Mesothelial cell of epicardium (in vitro differentiated cells): ENCODE results near the gene MTCL1. TPM values are rescaled to one million over a fixed set of nuclear protein-coding genes. Genes with fewer than 3 reads are reported as not detected.

Source experiments
- DNase-seq, 2 experiments: peaks; one replicate each; pipeline ENCODE4 v3.0.0; 2021; ENCODE audit warnings: low spot score in 2 of 2; ENCODE audit not compliant: unreplicated experiment in 2 of 2
- H3K27ac Mint-ChIP-seq: 2 replicates; pipeline ENCODE4 v1.8.0; 2021; ENCODE audit warnings: mixed read lengths
- H3K27me3 Mint-ChIP-seq: 2 replicates; pipeline ENCODE4 v1.8.0; 2021; ENCODE audit warnings: low read depth, mixed read lengths
- H3K36me3 Mint-ChIP-seq: 2 replicates; pipeline ENCODE4 v1.8.0; 2021; ENCODE audit warnings: mixed read lengths
- H3K4me1 Mint-ChIP-seq: 2 replicates; pipeline ENCODE4 v1.8.0; 2021; ENCODE audit warnings: mixed read lengths
- H3K4me3 Mint-ChIP-seq: 2 replicates; pipeline ENCODE4 v1.8.0; 2021; ENCODE audit warnings: mild to moderate bottlenecking, moderate library complexity, mixed read lengths
- H3K9me3 Mint-ChIP-seq: 2 replicates; pipeline ENCODE4 v1.8.0; 2021; ENCODE audit warnings: mixed read lengths
- CTCF ChIP-seq: fragments of 200-600 bp; sonication (generic); IDR thresholded peaks from one replicate; pipeline ENCODE4 v1.5.0; 2021; ENCODE audit warnings: antibody characterized with exemption; ENCODE audit not compliant: unreplicated experiment
- total RNA-seq: library from RNA; stranded (reverse); gene quantifications from 3 replicates; pipeline ENCODE4 v1.2.1, GENCODE V29; 2021

MTCL1 gene
- total RNA-seq, 1 donor from 2014 or later: 24.7 TPM

DNA sequence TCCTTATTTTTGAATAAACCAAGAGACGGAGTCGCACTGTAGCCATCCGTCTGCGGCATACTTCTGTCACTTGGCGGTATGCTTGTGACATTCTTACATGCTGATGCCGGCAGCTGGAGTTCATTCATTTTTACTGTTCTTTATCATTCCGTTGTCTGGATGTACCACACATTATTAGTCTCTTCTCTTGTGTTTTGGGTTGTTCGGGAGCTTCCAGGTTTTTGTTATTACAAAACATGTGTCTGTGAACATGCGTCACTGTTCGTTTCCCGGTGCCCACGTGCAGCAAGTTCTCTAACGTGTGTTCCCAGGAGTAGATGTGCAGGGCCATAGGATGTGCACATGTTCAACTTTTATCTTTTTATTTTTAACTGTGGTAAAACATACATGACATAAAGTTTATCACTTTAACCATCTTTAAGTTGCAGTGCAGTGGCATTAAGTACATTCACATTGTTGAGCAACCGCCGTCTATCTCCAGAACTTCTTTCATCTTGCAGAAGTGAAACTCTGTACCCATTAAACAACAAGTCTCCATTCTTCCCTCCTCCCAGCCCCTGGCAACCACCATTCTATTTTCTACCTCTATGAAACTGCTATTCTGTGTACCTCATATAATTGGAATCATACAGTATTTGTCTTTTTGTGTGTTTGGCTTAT, 40.1 kb downstream of the MTCL1 start:
- H3K36me3 Mint-ChIP-seq: no peaks in the 10 kb centered on the region
- H3K27me3 Mint-ChIP-seq: no peaks in the 10 kb centered on the region
- DNase-seq: no peak
- no peaks in the 10 kb centered on the region for H3K9me3 Mint-ChIP-seq
- peaks cover 3% of the 10 kb centered on the region for H3K4me1 Mint-ChIP-seq
- H3K27ac Mint-ChIP-seq: no peak overlapping the region
- no peak for TF ChIP-seq CTCF
- no peak overlapping the region for H3K4me3 Mint-ChIP-seq

DNA sequence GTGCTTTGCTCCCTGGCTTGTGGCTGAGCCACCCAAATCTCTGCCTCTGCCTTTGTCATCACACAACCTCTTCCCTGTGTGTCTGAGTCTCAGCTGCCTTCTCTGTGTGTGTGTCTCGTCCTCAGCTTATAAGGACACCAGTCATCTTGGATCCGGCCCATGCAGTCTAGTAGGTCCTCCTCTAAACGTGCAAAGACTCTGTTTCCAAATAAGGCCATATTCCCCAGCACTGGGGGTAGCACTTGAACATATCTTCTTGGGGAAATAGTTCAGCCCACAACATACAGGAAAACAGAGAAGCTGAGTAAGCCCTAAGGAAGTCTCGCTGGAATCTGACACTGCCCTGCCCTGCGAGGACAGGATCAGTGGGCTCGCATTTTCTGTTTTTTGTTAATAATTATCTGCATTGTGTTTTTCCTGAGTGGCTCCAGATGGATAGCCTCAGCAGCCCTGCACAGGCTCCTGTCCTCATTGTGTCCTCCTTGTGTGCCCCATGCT, 42.1 kb downstream of the MTCL1 start:
- no peak for DNase-seq
- Mint-ChIP-seq H3K4me1 (peaks cover 15% of the 10 kb centered on the region), H3K27me3 (no peaks in the 10 kb centered on the region), H3K36me3 (no peaks in the 10 kb centered on the region), H3K9me3 (no peaks in the 10 kb centered on the region), H3K27ac (no peak overlapping the region), H3K4me3 (no peak overlapping the region)
- no peak for TF ChIP-seq CTCF

DNA sequence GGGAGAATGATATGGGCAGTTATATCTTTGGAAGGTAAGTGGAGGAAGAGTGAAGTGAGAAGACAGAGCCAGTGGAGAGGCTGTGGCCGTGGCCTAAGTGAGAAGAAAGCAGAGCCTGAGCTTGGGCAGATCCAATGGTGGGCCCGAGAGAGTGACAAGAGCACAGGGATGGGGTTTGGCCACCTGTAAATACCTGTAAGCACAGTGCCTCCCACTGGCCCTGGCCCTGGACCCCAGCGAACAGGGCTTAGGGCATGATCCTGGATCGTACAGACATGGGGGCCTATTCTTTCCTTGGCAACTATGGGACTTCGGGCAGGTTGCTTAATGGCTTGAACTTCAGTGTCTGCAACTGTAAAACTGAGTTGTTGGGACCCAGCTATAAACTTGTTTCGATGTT, 44.1 kb downstream of the MTCL1 start:
- Mint-ChIP-seq H3K9me3 (no peaks in the 10 kb centered on the region), H3K4me1 (peaks cover 15% of the 10 kb centered on the region)
- no peak for TF ChIP-seq CTCF

DNA sequence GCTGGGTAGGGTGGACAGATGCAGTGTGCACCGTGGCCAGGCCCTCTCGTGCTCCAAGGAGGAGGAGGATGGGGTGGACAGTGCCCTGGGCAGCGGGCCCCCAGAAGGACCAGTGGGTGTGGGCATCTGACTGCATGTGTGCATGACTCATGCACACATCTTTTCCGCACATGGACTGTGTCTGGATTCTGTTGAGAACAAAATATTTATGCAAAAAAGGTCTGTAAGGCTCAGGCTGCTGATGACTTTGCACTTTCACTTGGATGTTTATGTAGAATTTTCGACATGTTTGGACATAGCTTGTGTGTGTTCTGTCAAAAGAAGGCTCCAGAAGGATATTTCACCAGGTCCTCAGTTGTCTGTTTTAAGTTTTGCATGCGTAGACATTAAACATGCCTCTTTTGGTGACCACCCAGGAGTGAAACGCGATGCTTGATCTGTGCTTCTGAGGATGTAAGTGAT, 45.6 kb downstream of the MTCL1 start:
- TF ChIP-seq CTCF: no peak
- Mint-ChIP-seq H3K9me3 (no peaks in the 10 kb centered on the region), H3K4me3 (no peak overlapping the region), H3K4me1 (peaks cover 15% of the 10 kb centered on the region), H3K36me3 (no peaks in the 10 kb centered on the region), H3K27me3 (no peaks in the 10 kb centered on the region), H3K27ac (no peak overlapping the region)
- no peak for DNase-seq

More for the DNA sequence above, 44.1 kb downstream of the MTCL1 start:
- no peak for DNase-seq
- Mint-ChIP-seq H3K36me3 (no peaks in the 10 kb centered on the region), H3K4me3 (no peak overlapping the region), H3K27me3 (no peaks in the 10 kb centered on the region), H3K27ac (no peak overlapping the region)

DNA sequence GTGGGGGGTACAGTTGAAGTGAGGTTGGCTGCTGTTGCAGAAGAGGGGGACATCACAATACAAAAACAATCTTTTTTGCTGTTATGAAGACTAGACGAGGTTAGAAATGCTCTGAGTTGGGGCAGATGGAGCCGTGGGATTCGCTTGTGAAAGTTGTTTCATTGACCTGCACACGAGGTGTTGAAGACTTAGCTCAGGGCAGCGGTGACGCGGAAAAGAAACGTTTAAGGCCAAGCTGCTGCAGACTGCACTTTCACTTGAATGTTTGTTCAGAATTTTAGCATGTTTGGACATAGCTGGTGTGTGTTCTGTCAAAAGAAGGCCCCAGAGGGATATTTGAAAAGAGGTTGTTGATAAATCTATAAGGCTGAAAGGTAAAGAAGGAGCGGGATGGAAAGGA, 46.3 kb downstream of the MTCL1 start:
- Mint-ChIP-seq H3K4me1 (peaks cover 15% of the 10 kb centered on the region), H3K36me3 (no peaks in the 10 kb centered on the region), H3K4me3 (no peak overlapping the region), H3K27ac (no peak overlapping the region), H3K27me3 (no peaks in the 10 kb centered on the region), H3K9me3 (no peaks in the 10 kb centered on the region)
- no peak for TF ChIP-seq CTCF
- no peak for DNase-seq
